Neural progenitor cell (in vitro differentiated cells): ENCODE data around the gene SRRM2. TPM values are rescaled to one million over a fixed set of nuclear protein-coding genes. Genes with fewer than 3 reads are reported as not detected.

Source experiments
- DNase-seq: peaks from one replicate; pipeline ENCODE4 v3.0.0-alpha.2; 2016; ENCODE audit warnings: low spot score
- H2AFZ ChIP-seq: fragments of 200-600 bp; sonication (generic); replicated peaks from 2 replicates; pipeline ENCODE4 v1.6.1; 2016; ENCODE audit warnings: antibody characterized with exemption
- H3F3A ChIP-seq: fragments of 200-600 bp; sonication (generic); 2 replicates; pipeline ENCODE4 v1.6.1; 2016; ENCODE audit warnings: antibody characterized with exemption, low read depth
- H3K27ac ChIP-seq: fragments of 200-600 bp; sonication (generic); 2 replicates; pipeline ENCODE4 v1.5.1; 2016; ENCODE audit warnings: mild to moderate bottlenecking
- H3K27me3 ChIP-seq: fragments of 200-600 bp; sonication (generic); 2 replicates; pipeline ENCODE4 v1.6.1; 2016; ENCODE audit warnings: mild to moderate bottlenecking, moderate library complexity
- H3K36me3 ChIP-seq: fragments of 200-600 bp; sonication (generic); 2 replicates; pipeline ENCODE4 v1.5.1; 2016
- H3K4me1 ChIP-seq: fragments of 200-600 bp; sonication (generic); 2 replicates; pipeline ENCODE4 v1.6.1; 2016; ENCODE audit warnings: mixed run types
- H3K4me2 ChIP-seq: fragments of 200-600 bp; sonication (generic); 2 replicates; pipeline ENCODE4 v1.6.1; 2016
- H3K4me3 ChIP-seq: fragments of 200-600 bp; sonication (generic); 2 replicates; pipeline ENCODE4 v1.5.1; 2016
- H3K79me2 ChIP-seq: fragments of 200-600 bp; sonication (generic); 2 replicates; pipeline ENCODE4 v1.6.1; 2016; ENCODE audit warnings: low read depth
- H3K9ac ChIP-seq: fragments of 200-600 bp; sonication (generic); 2 replicates; pipeline ENCODE4 v1.6.1; 2016
- H3K9me3 ChIP-seq: fragments of 200-600 bp; sonication (generic); 2 replicates; pipeline ENCODE4 v1.5.1; 2016; ENCODE audit warnings: low read depth
- H4K20me1 ChIP-seq: fragments of 200-600 bp; sonication (generic); 2 replicates; pipeline ENCODE4 v1.6.1; 2016; ENCODE audit warnings: low read depth
- H3K27ac Mint-ChIP-seq: 3 replicates; pipeline ENCODE4 v1.8.0; 2021; ENCODE audit warnings: mixed read lengths
- H3K27me3 Mint-ChIP-seq: 2 replicates; pipeline ENCODE4 v1.8.0; 2022; ENCODE audit warnings: low read depth, mild to moderate bottlenecking, inconsistent platforms, moderate library complexity, mixed read lengths; ENCODE audit not compliant: insufficient read depth
- H3K36me3 Mint-ChIP-seq: 3 replicates; pipeline ENCODE4 v1.8.0; 2021; ENCODE audit warnings: mixed read lengths
- H3K4me1 Mint-ChIP-seq: 3 replicates; pipeline ENCODE4 v1.8.0; 2021; ENCODE audit warnings: mixed read lengths
- H3K4me3 Mint-ChIP-seq: 3 replicates; pipeline ENCODE4 v1.8.0; 2021; ENCODE audit warnings: mild to moderate bottlenecking, moderate library complexity, mixed read lengths
- H3K9me3 Mint-ChIP-seq: 3 replicates; pipeline ENCODE4 v1.8.0; 2020; ENCODE audit warnings: mixed read lengths
- CTCF ChIP-seq: fragments of 200-600 bp; sonication (generic); IDR thresholded peaks from 2 replicates; pipeline ENCODE4 v1.5.1; 2017; ENCODE audit warnings: antibody characterized with exemption, mild to moderate bottlenecking
- EZH2 ChIP-seq: fragments of 200-600 bp; sonication (generic); IDR thresholded peaks from 2 replicates; pipeline ENCODE4 v1.6.1; 2017; ENCODE audit warnings: antibody characterized with exemption, mild to moderate bottlenecking, moderate library complexity
- EZH2phosphoT487 ChIP-seq: fragments of 200-600 bp; sonication (generic); IDR thresholded peaks from 2 replicates; pipeline ENCODE4 v1.6.1; 2017; ENCODE audit warnings: antibody characterized with exemption
- total RNA-seq: library from RNA; depleted of rRNA; stranded (reverse); fragments of >200 nt; gene quantifications from 2 replicates; pipeline ENCODE4 v1.2.3, GENCODE V29; 2015; ENCODE audit warnings: low replicate concordance

The SRRM2 gene
- total RNA-seq, 1 donor from 2014 or later, result 82.3 TPM

GRCh38 chr16:2716948-2717347 is 35.5 kb upstream of the SRRM2 start:
- no peaks in the 10 kb centered on the region for H3K4me1 ChIP-seq
- H3K9ac ChIP-seq, result no peak overlapping the region
- Mint-ChIP-seq H3K36me3 (no peaks in the 10 kb centered on the region), H3K27me3 (peaks cover 15% of the 10 kb centered on the region), H3K9me3 (no peaks in the 10 kb centered on the region), H3K4me1 (peaks cover 2% of the 10 kb centered on the region), H3K27ac (no peak overlapping the region), H3K4me3 (no peak overlapping the region)
- H3F3A ChIP-seq, result peaks cover 24% of the 10 kb centered on the region
- no peak overlapping the region for H3K4me3 ChIP-seq
- DNase-seq, result peak; percentile 44
- TF ChIP-seq EZH2phosphoT487 (no peak), CTCF (peak; percentile 11)
- no peaks in the 10 kb centered on the region for H3K36me3 ChIP-seq
- H3K4me2 ChIP-seq, result no peak overlapping the region
- H2AFZ ChIP-seq, result no peak overlapping the region
- H3K79me2 ChIP-seq, result no peaks in the 10 kb centered on the region
- peaks cover 15% of the 10 kb centered on the region for H3K27me3 ChIP-seq
- no peak overlapping the region for H3K27ac ChIP-seq
- peaks cover 27% of the 10 kb centered on the region for H4K20me1 ChIP-seq
- no peaks in the 10 kb centered on the region for H3K9me3 ChIP-seq

DNA sequence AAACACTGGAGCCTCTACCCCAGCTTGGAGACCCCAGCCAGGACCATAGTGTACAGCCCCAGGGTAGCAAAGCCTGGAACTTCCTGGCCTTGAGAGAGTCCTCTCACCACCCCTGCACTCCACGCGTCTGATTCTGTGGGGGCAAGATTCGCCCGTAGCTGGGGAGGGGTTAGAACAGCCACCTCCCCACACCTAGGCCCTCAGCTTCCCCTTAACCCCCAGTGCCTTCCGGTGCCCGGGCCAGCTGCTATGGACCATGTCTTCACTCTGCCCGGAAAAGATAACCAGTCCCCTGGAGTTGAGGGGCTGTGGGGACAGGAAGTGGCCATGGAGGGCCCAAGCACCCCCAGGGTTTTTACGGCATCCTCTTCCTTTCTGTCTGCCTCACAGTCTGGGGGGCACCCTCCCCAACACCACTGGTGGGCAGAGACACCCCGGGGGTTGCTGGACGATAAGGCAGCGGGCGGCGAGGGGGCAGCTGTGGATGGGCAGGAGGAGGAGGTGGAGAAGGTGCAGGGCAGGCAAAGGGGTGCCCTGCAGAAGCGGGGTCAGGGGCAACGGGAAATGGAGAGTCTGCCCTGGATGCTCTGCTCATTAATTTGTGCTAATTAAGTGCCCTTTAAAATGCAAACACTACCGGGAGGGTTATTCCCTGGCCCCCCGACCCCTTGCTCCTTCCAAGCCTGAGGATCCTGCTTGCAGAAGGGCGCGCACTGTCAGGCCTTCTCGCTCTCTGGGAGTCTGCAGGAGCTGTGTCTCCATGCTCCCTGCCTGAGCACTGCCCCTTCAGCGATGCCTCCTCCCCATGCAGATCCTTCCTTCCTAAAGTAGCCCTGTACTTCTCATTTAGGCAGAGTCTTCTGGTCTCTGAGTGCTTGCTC is 34.8 kb upstream of the SRRM2 start:
- Mint-ChIP-seq H3K27me3 (peaks cover 15% of the 10 kb centered on the region), H3K27ac (no peak overlapping the region), H3K9me3 (no peaks in the 10 kb centered on the region), H3K4me3 (no peak overlapping the region), H3K36me3 (no peaks in the 10 kb centered on the region), H3K4me1 (peaks cover 2% of the 10 kb centered on the region)
- Histone ChIP-seq H3K27ac (no peak overlapping the region), H3K36me3 (no peaks in the 10 kb centered on the region), H4K20me1 (peaks cover 27% of the 10 kb centered on the region), H3K27me3 (peaks cover 15% of the 10 kb centered on the region), H3K4me3 (no peak overlapping the region), H3K4me2 (no peak overlapping the region), H3K9me3 (no peaks in the 10 kb centered on the region), H3K4me1 (no peaks in the 10 kb centered on the region), H3K9ac (no peak overlapping the region), H3F3A (peaks cover 26% of the 10 kb centered on the region), H2AFZ (no peak overlapping the region), H3K79me2 (no peaks in the 10 kb centered on the region)
- TF ChIP-seq EZH2phosphoT487 (no peak), EZH2 (no peak), CTCF (no peak)
- no peak for DNase-seq

- H2AFZ ChIP-seq, result no peak overlapping the region
- peaks cover 26% of the 10 kb centered on the region for H3F3A ChIP-seq
- H3K27me3 ChIP-seq, result peaks cover 15% of the 10 kb centered on the region
- no peak for TF ChIP-seq CTCF
- TF ChIP-seq EZH2phosphoT487, result no peak
- TF ChIP-seq EZH2, result no peak
- H3K27ac Mint-ChIP-seq, result no peak overlapping the region
- H3K4me1 Mint-ChIP-seq, result peaks cover 2% of the 10 kb centered on the region
- H4K20me1 ChIP-seq, result peaks cover 26% of the 10 kb centered on the region
- H3K4me3 ChIP-seq, result no peak overlapping the region
- peak overlapping the region; percentile 75 for H3K4me3 Mint-ChIP-seq
- no peaks in the 10 kb centered on the region for H3K36me3 Mint-ChIP-seq
- no peak for DNase-seq
- no peaks in the 10 kb centered on the region for H3K9me3 ChIP-seq
- H3K4me1 ChIP-seq, result no peaks in the 10 kb centered on the region
- H3K27me3 Mint-ChIP-seq, result peaks cover 15% of the 10 kb centered on the region
- H3K4me2 ChIP-seq, result no peak overlapping the region
- H3K9me3 Mint-ChIP-seq, result no peaks in the 10 kb centered on the region
- no peak overlapping the region for H3K9ac ChIP-seq
- H3K79me2 ChIP-seq, result no peaks in the 10 kb centered on the region
- H3K36me3 ChIP-seq, result no peaks in the 10 kb centered on the region
- no peak overlapping the region for H3K27ac ChIP-seq
Observed at GRCh38 chr16:2719328-2720063, 32.9 kb upstream of the SRRM2 start.
